Suprapubic skin (tissue), 4 donors: ENCODE data around the gene MR1. TPM values are rescaled to one million over a fixed set of nuclear protein-coding genes. Genes with fewer than 3 reads are reported as not detected.

Experiments
- DNase-seq, 2 donors: peaks; one replicate each; pipeline ENCODE4 v3.0.0-alpha.2; 2019; ENCODE audit warnings: low spot score in 2 of 2
- H3K27ac ChIP-seq: fragments of 200-600 bp; sonication (generic); one replicate; pipeline ENCODE4 v1.5.1; 2019
- H3K27me3 ChIP-seq: fragments of 200-600 bp; sonication (generic); one replicate; pipeline ENCODE4 v1.5.1; 2019
- H3K36me3 ChIP-seq: fragments of 200-600 bp; sonication (generic); one replicate; pipeline ENCODE4 v1.5.1; 2019
- H3K4me1 ChIP-seq: fragments of 200-600 bp; sonication (generic); one replicate; pipeline ENCODE4 v1.5.1; 2019
- H3K4me3 ChIP-seq: fragments of 200-600 bp; sonication (generic); one replicate; pipeline ENCODE4 v1.5.1; 2019; ENCODE audit warnings: mild to moderate bottlenecking
- H3K9me3 ChIP-seq: fragments of 200-600 bp; sonication (generic); one replicate; pipeline ENCODE4 v1.5.1; 2019
- EP300 ChIP-seq: sonication (generic); formaldehyde crosslinking; IDR thresholded peaks from one replicate; pipeline ENCODE4 v1.6.1; 2017; ENCODE audit warnings: antibody characterized with exemption
- POLR2A ChIP-seq, 2 donors: fragments of 450-650 bp; IDR thresholded peaks; one replicate each; pipeline ENCODE4 v1.6.1; 2017; ENCODE audit warnings: antibody characterized with exemption in 2 of 2, mild to moderate bottlenecking in 2 of 2, moderate library complexity in 2 of 2
- POLR2AphosphoS5 ChIP-seq, 3 donors: sonication (generic); formaldehyde crosslinking; IDR thresholded peaks; one replicate each; pipeline ENCODE4 v1.6.1; 2017; ENCODE audit warnings: antibody characterized with exemption in 3 of 3
- WGBS: methylation state at CpG from one replicate; pipeline ENCODE4 v1.1.5; 2018; 5-methylcytosine and 5-hydroxymethylcytosine counted together
- total RNA-seq, 4 donors: library from RNA; depleted of rRNA; stranded (reverse); fragments of >200 nt; gene quantifications; one replicate each; pipeline ENCODE4 v1.1.0, GENCODE V29; 2016
- TF ChIP-seq, protein P1 (sequence below), 2 donors: fragments of 200-600 bp in 1 of 2; fragments of 450-650 bp in 1 of 2; sonication (generic) in 1 of 2; IDR thresholded peaks; one replicate each; pipeline ENCODE4 v1.5.1; 2016 to 2019; ENCODE audit warnings: antibody characterized with exemption in 2 of 2, mild to moderate bottlenecking in 1 of 2, moderate library complexity in 1 of 2

Gene MR1
- total RNA-seq, 4 donors from 2014 or later = 10.5 to 29.5 (median 14.5) TPM

- TF ChIP-seq EP300 (no peak), POLR2A (IDR thresholded peaks at IDR 0.05) (no peak), POLR2AphosphoS5 (IDR thresholded peaks at IDR 0.05) (no peak)
- TF ChIP-seq, protein P1, sequence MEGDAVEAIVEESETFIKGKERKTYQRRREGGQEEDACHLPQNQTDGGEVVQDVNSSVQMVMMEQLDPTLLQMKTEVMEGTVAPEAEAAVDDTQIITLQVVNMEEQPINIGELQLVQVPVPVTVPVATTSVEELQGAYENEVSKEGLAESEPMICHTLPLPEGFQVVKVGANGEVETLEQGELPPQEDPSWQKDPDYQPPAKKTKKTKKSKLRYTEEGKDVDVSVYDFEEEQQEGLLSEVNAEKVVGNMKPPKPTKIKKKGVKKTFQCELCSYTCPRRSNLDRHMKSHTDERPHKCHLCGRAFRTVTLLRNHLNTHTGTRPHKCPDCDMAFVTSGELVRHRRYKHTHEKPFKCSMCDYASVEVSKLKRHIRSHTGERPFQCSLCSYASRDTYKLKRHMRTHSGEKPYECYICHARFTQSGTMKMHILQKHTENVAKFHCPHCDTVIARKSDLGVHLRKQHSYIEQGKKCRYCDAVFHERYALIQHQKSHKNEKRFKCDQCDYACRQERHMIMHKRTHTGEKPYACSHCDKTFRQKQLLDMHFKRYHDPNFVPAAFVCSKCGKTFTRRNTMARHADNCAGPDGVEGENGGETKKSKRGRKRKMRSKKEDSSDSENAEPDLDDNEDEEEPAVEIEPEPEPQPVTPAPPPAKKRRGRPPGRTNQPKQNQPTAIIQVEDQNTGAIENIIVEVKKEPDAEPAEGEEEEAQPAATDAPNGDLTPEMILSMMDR (IDR thresholded peaks at IDR 0.05) = no peak
- Histone ChIP-seq H3K4me3 (peak overlapping the region; percentile 74), H3K27ac (peak overlapping the region; percentile 95), H3K36me3 (no peaks in the 10 kb centered on the region), H3K9me3 (no peaks in the 10 kb centered on the region), H3K4me1 (peaks cover 33% of the 10 kb centered on the region), H3K27me3 (no peaks in the 10 kb centered on the region)
- DNase-seq = peak; percentile 75 to 84
- under 1% methylated on average over 23 of the region's 23 CpGs for WGBS
These were observed 11.9 kb upstream of the MR1 start for GRCh38 chr1:181021811-181022434.

DNA sequence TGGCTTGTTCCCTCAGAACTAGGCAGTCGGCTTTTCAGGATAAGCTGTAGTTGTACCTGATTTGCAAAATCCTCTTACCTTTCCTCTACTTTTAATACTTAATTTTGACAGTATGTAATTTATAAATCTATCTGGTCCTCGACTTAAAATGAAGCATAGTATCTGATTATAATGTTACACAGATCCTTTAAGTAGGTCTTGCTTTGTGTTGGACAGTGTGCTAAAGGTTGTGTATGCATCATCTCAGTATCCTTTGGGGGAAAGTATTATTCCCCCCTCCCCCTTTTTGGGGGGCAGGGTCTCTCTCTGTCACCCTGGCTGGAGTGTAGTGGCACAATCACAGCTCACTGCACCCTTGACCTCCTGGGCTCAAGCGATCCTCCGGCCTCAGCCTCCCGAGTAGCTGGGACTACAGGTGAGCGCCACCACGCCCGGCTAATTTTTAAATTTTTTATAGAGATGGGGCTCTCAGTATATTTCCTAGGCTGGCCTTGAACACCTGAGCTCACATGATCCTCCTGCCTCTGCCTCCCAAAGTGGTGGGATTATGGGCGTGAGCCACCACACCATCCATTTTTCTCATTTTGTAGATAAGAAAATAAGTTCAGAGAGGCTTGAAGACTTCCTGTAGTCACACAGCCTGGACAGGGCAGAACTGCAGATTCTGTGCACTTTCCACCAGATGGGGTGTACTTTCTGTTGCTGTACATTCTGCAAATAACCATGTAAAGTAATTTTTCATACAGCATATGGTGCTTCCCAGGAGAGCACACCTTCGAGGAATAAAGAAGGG is 10.3 kb upstream of the MR1 start:
- 75% methylated on average over 10 of the region's 10 CpGs for WGBS
- no peak for DNase-seq

DNA sequence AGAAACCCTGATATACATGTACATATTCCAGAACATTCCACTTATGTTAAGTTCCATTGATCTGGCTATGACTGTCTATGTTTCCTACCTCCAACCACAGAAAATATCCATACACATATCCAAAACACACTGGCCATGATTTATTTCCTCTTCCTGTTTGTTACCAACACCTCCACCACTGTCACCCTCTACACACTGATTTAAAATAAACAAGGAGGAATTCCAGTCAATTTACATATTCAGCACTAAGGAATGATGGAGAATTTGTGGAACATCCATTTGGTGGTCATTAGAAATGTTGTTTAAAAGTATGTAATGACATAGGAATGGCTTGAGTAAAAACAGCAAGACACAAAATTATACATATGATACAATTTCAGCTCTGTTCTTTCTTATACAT is 5.6 kb upstream of the MR1 start:
- H3K9me3 ChIP-seq = no peaks in the 10 kb centered on the region
- no peak overlapping the region for H3K27ac ChIP-seq
- H3K4me3 ChIP-seq = no peak overlapping the region
- H3K36me3 ChIP-seq = no peaks in the 10 kb centered on the region
- DNase-seq = no peak
- no peaks in the 10 kb centered on the region for H3K27me3 ChIP-seq
- peaks cover 15% of the 10 kb centered on the region for H3K4me1 ChIP-seq
- TF ChIP-seq, protein P1 (IDR thresholded peaks at IDR 0.05) = no peak
- TF ChIP-seq POLR2AphosphoS5 (IDR thresholded peaks at IDR 0.05) (no peak), POLR2A (IDR thresholded peaks at IDR 0.05) (no peak), EP300 (no peak)

More for the DNA sequence above, 10.3 kb upstream of the MR1 start:
- peak overlapping the region; percentile 95 for H3K27ac ChIP-seq
- H3K27me3 ChIP-seq = no peaks in the 10 kb centered on the region
- peak overlapping the region; percentile 74 for H3K4me3 ChIP-seq
- peaks cover 33% of the 10 kb centered on the region for H3K4me1 ChIP-seq
- TF ChIP-seq POLR2A (IDR thresholded peaks at IDR 0.05) (no peak), EP300 (no peak), POLR2AphosphoS5 (IDR thresholded peaks at IDR 0.05) (no peak)
- TF ChIP-seq, protein P1 (IDR thresholded peaks at IDR 0.05) = no peak
- no peaks in the 10 kb centered on the region for H3K36me3 ChIP-seq
- no peaks in the 10 kb centered on the region for H3K9me3 ChIP-seq

DNA sequence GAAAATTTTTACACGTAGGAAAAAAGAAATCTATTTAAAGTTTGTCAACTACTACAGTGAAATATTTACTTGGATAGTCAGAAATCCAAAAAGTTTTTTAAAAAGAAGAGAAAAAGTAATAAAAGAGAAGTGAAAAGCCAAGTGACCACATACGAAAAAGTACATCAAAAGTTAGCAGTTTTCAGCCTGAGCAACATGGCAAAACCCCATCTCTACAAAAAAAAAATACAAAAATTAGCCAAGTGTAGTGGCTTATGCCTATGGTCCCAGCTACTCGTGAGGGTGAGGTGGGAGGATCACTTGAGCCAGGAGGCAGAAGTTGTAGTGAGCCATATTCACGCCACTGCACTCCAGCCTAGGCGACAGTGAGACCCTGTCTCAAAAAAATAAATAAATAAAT is 5.2 kb upstream of the MR1 start:
- no peak for DNase-seq
- no peaks in the 10 kb centered on the region for H3K36me3 ChIP-seq
- TF ChIP-seq, protein P1 (IDR thresholded peaks at IDR 0.05) = no peak
- no peak for TF ChIP-seq POLR2A (IDR thresholded peaks at IDR 0.05)
- no peak for TF ChIP-seq EP300
- TF ChIP-seq POLR2AphosphoS5 (IDR thresholded peaks at IDR 0.05) = no peak
- H3K27ac ChIP-seq = no peak overlapping the region
- H3K27me3 ChIP-seq = no peaks in the 10 kb centered on the region
- H3K9me3 ChIP-seq = no peaks in the 10 kb centered on the region
- 77% methylated on average over 5 of the region's 5 CpGs for WGBS
- H3K4me3 ChIP-seq = no peak overlapping the region
- peaks cover 17% of the 10 kb centered on the region for H3K4me1 ChIP-seq

- 85% methylated on average over 2 of the region's 2 CpGs for WGBS
- no peak for DNase-seq
- Histone ChIP-seq H3K4me3 (no peak overlapping the region), H3K4me1 (peaks cover 45% of the 10 kb centered on the region), H3K36me3 (no peaks in the 10 kb centered on the region), H3K27me3 (no peaks in the 10 kb centered on the region), H3K9me3 (no peaks in the 10 kb centered on the region), H3K27ac (peak overlapping the region; percentile 93)
- TF ChIP-seq, protein P1 (IDR thresholded peaks at IDR 0.05) = no peak
- TF ChIP-seq POLR2A (IDR thresholded peaks at IDR 0.05) (no peak), POLR2AphosphoS5 (IDR thresholded peaks at IDR 0.05) (no peak), EP300 (no peak)
These were observed 1.2 kb upstream of the MR1 start for GRCh38 chr1:181032535-181032934.
